T-helper 1 cell treated with Interleukin-12 subunit alpha and Interleukin-12 subunit beta and Interleukin-4 antibody, amounts not matched to agents 30 ng/mL and 1 ng/mL, for 36 hours (primary cell): Measurements from ENCODE around the gene RNF135. TPM values are rescaled to one million over a fixed set of nuclear protein-coding genes. Genes with fewer than 3 reads are reported as not detected.
"Not testable (repeated sequence)": the region's sequence is repeated elsewhere in the genome, so short reads cannot be mapped to it uniquely, and the experiment has no call there.

ENCODE experiments used
- intact Hi-C: fragments of 100-400 bp; cut with micrococcal nuclease; formaldehyde crosslinking; loops from one replicate; pipeline ENCODE4 v1.15.1; 2024
- total RNA-seq: library from RNA; stranded (reverse); gene quantifications from 2 replicates; pipeline ENCODE4 v1.2.3, GENCODE V29; 2022

The RNF135 gene
- total RNA-seq, 1 donor from 2014 or later: 8.3 TPM

- intact Hi-C loops: no loop called here
Measured at GRCh38 chr17:30997842-30998241, 27.0 kb downstream of the RNF135 start.

GRCh38 chr17:31002047-31002446, 31.2 kb downstream of the RNF135 start:
- intact Hi-C loops: loop anchor here (10.0 kb wide), 1 partner anchor 523 kb away; no protein-coding TSS in a partner anchor

- intact Hi-C loops: loop anchor here (10.0 kb wide), 1 partner anchor 521 kb away; no protein-coding TSS in a partner anchor
Measured at GRCh38 chr17:31003225-31003866, 32.5 kb downstream of the RNF135 start.

GRCh38 chr17:31004160-31004559, 33.3 kb downstream of the RNF135 start:
- intact Hi-C loops: loop anchor here (10.0 kb wide), 1 partner anchor 521 kb away; no protein-coding TSS in a partner anchor

- intact Hi-C loops: loop anchor here (5.0 to 10.0 kb wide), 3 partner anchors 36 to 517 kb away; partner anchors contain the start of genes EVI2A and RNF135
Measured at GRCh38 chr17:31007695-31008373, 37.0 kb downstream of the RNF135 start.

- intact Hi-C loops: loop anchor here (5.0 to 10.0 kb wide), 3 partner anchors 36 to 516 kb away; partner anchors contain the start of genes EVI2A and RNF135
Measured at GRCh38 chr17:31008374-31009041, 37.7 kb downstream of the RNF135 start.

- intact Hi-C loops: loop anchor here (5.0 to 10.0 kb wide), 3 partner anchors 37 to 516 kb away; partner anchors contain the start of genes EVI2A and RNF135
Measured at GRCh38 chr17:31009042-31009702, 38.3 kb downstream of the RNF135 start.

GRCh38 chr17:31010014-31010413, 39.2 kb downstream of the RNF135 start:
- intact Hi-C loops: not testable (repeated sequence)

- intact Hi-C loops: no loop called here
Measured at GRCh38 chr17:31013844-31014243, 43.0 kb downstream of the RNF135 start.

GRCh38 chr17:31015639-31016038, 44.8 kb downstream of the RNF135 start:
- intact Hi-C loops: no loop called here

GRCh38 chr17:31019004-31019403, 48.2 kb downstream of the RNF135 start:
- intact Hi-C loops: no loop called here

GRCh38 chr17:31023171-31023570, 52.3 kb downstream of the RNF135 start:
- intact Hi-C loops: not testable (repeated sequence)

GRCh38 chr17:31031841-31032240, 61.0 kb downstream of the RNF135 start:
- intact Hi-C loops: no loop called here

GRCh38 chr17:31035611-31036010, 64.8 kb downstream of the RNF135 start:
- intact Hi-C loops: not testable (repeated sequence)

- intact Hi-C loops: loop anchor here (5.0 kb wide), 1 partner anchor 109 kb away; no protein-coding TSS in a partner anchor
Measured at GRCh38 chr17:31040837-31041236, 70.0 kb downstream of the RNF135 start.

GRCh38 chr17:31042378-31042777, 71.5 kb downstream of the RNF135 start:
- intact Hi-C loops: loop anchor here (5.0 kb wide), 1 partner anchor 110 kb away; no protein-coding TSS in a partner anchor

- intact Hi-C loops: not testable (repeated sequence)
Measured at GRCh38 chr17:31046856-31047425, 76.1 kb downstream of the RNF135 start.

GRCh38 chr17:31048142-31048541, 77.3 kb downstream of the RNF135 start:
- intact Hi-C loops: no loop called here

- intact Hi-C loops: no loop called here
Measured at GRCh38 chr17:31048780-31049179, 77.9 kb downstream of the RNF135 start.
